ENCODE data around the gene NHLH2.

GRCh38 chr1:115839029-115839678 lies 1.8 kb downstream of the NHLH2 start:
- no peak for TF ChIP-seq TAF1 (IDR thresholded peaks at IDR 0.05; ENCODE audit: borderline replicate concordance, insufficient read depth, low read length)
- no peak for TF ChIP-seq POLR2AphosphoS5 (IDR thresholded peaks at IDR 0.05; ENCODE audit: low read depth, low read length)
- no peak for TF ChIP-seq SIN3A (IDR thresholded peaks at IDR 0.05; ENCODE audit: borderline replicate concordance, insufficient read depth, low read length)
- no peak for TF ChIP-seq REST (IDR thresholded peaks at IDR 0.05; ENCODE audit: insufficient read depth in 1 of 2, low read depth in 2 of 2, low read length in 2 of 2)
